Stimulated activated CD4-positive, alpha-beta T cell treated with anti-CD3 and anti-CD28 coated beads, TNF-alpha, amount 100 ng/mL, for 48 hours (primary cell): ENCODE measurements around the gene STIP1.
A peak's percentile ranks its signal among the peaks of the same experiment; 100 is the strongest.
"Not testable (repeated sequence)": the region's sequence is repeated elsewhere in the genome, so short reads cannot be mapped to it uniquely, and the experiment has no call there.

ENCODE experiments used
- DNase-seq, 3 donors: peaks; one replicate each; pipeline ENCODE4 v3.0.0-alpha.2; 2020; ENCODE audit warnings: low read depth in 3 of 3

STIP1 gene

DNA sequence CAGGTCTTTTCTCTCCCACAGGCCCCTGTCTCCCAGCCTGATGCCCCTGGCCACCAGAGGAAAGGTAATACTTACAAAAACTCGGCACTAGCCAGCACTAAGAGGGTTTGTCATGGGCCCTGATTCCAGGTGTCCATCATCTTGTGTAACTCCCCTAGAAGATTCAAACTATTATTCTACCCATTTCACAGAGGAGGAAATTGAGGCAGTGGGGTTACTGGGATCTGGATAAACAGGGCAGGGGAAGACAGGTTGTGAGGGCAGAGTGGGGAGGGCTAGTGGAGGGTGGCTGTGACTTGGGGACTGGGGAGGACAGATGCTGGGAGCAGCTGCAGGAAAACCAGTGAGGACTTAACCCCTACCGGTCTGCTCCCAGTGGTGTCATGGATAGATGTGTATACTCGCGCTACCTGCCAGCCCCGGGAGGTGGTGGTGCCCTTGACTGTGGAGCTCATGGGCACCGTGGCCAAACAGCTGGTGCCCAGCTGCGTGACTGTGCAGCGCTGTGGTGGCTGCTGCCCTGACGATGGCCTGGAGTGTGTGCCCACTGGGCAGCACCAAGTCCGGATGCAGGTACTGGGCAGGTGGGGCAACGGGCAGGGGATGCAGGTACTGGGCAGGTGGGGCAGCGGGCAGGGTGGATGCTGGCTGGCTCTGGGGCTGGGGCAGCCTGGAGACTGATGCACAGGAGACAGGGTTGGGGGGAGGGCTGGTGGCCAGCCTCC, 49.6 kb downstream of the STIP1 start:
- DNase-seq, result no peak

DNA sequence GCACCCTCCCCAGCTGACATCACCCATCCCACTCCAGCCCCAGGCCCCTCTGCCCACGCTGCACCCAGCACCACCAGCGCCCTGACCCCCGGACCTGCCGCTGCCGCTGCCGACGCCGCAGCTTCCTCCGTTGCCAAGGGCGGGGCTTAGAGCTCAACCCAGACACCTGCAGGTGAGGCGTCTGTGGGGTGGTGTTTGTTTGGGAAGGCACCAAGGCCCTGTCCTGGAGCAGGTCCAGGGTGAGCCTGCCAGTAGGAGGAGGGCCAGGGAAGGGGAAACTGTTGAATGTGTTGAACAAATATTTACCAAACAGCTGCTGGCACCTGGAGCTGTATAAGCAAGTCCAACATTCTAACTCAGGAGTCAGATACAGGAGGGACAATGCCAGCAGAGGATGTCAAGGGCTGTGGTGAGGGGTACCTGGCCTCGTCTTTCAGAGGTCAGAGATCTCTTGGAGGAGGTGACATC, 51.5 kb downstream of the STIP1 start:
- no peak for DNase-seq

GRCh38 chr11:64238076-64238475, 52.1 kb downstream of the STIP1 start:
- DNase-seq, result no peak

DNA sequence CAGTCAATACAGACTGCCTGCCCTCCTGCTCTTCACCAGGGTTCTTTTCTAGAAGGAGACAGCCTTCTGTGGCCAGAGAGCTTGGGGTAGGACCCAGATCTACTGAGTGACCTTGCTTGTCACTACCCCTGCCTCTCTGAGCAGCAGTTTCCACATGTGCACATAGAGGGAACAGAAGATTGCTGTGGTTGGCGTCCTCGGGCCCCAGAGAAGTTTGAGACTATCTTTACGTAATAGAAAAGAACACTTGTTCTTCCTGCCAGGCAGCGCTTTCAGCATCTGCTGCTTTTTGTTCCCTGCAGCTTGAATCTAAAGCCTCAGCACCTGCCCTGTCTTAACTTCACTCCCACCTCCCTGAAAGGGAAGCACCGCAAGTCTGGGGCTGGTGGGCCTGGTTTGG, 53.0 kb downstream of the STIP1 start:
- no peak for DNase-seq

DNA sequence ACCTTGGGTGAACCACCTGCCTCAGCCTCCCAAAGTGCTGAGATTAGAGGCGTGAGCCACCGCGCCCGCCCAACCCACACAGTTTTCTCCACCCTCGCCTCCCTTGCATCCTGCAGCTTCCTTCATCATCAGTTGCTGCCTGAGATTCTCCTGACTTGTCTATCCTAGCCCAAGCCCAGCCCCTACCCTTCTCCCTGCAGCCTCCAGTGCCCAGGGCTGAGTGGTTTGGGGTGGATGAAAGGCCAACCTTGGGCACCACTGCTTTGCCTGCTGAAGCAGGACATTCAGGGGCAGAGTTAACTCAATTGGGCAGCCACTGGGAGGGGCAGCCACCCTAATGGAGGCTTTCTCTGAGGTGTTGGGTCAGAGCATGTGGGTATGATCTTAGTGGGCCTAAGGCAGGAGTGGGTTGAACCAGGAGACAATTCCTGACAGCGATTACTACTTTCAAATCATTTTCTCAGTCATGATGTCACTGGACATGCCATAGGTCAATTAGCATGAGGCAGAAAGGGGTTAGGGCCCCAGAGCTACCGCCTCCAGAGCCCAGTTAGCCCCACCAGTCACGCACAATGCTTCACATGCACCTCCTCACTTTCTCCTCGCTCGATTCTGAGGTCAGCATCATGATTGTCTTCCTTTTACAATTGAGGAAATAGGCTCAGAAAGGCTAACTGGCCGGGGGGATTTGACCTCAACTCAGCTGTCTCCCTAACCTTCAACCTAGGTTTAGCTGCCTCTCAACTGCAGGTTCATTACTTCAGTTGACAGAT, 53.9 kb downstream of the STIP1 start:
- DNase-seq, result no peak

DNA sequence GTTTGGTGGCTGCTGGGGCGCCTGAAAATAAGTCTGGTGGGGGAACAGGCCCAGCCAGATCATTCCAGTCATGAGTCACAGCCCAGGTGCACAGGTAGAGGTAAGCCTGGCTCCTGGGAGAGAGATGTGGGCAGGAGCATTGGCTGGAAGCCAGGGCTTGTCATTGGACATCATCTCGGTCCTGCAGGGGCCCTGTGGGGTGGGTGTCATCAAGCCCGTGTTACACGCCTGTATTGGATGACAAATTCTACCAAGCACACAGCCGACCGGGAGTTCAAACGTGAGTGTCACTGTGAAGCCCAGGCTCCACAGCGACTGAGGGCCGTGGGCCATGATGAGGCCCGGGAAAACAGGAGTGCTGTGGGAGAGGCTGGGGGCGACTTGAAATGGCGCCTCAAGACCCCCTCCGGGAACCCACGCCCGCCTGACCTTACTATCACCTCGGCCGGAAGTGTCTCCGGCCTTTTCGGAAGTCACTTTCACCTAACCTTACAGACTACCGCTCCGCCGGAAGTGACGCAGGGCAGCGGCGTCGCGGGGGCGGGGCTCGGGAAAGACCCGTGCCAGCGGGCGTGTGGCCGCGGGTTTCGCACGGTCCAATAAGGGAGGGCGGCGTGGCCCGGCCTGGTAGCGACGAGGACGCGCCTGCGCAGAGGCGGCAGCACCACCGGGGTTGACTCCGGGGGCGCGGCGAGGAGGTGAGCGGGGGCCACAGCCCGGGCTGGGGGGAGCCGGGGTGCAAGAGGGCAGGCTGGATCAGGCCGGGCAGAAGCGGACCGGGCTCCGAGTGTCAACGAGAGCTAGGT, 54.7 kb downstream of the STIP1 start, which contains the start of gene FKBP2:
Gene FKBP2 (plus strand): TSS at position 661 of the 806 bp plus-strand sequence. CDS start 1,293 bp downstream, outside the sequence.
- DNase-seq, result peak; percentile 96 to 97 (median 96)

DNA sequence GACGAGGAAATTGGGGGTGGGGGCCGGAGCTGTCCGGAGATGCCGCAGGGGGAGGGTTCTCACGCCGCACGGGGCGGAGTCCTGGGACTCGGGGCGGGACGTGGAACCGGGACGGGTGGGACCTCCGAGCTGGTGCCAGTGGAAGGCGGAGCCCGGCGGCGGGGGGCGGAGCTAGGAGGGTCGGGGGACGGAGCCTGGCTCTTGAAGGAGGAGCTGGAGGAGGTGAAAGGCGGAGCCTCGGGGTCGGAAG, 55.2 kb downstream of the STIP1 start:
- DNase-seq, result peak in 2 of 3 donors; percentile 100

DNA sequence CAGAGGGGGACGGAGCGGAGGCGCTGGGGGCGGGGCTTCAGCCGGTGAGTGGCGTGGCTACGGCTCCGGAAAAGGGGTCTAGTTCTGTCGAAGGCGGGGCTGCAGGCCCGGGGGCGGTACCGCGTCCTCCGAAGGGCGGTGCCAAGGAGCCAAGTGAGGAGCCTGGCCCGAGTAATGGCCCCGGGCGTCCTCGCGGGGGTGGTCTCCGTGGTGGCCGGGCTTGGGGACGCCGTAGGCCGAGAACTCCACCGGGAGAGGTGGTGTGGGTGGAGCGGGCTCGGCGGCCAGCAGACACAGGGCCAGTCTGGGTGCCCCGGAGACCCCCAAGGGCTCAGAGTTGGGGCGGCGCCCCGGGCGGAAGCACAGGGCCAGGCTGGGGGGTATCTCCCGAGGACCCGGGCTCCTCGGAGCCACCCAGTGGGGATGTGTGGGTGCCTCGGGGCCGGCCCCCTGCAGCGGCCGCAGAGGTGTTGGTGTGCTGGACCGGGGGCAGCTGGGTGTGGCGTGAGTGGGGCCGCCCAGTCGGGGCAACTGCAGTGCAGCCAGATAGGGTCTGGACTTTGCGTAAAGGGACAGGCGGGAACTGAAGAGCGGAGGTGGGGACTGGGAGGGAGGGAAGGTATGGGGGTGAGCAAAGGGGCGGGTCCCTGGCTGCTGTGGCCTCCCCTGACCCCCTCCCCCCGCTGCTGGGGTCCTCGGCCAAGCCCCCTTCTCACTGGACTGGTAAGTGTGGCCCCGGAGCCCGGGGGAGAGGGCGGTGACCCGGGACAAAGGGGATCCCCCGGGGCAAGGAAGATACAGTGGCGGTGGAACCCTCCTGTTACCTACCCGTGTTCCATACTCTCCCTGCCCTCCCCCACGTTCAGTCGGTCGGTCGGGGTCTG, 55.8 kb downstream of the STIP1 start:
- peak in 1 of 3 donors; percentile 99 for DNase-seq

DNA sequence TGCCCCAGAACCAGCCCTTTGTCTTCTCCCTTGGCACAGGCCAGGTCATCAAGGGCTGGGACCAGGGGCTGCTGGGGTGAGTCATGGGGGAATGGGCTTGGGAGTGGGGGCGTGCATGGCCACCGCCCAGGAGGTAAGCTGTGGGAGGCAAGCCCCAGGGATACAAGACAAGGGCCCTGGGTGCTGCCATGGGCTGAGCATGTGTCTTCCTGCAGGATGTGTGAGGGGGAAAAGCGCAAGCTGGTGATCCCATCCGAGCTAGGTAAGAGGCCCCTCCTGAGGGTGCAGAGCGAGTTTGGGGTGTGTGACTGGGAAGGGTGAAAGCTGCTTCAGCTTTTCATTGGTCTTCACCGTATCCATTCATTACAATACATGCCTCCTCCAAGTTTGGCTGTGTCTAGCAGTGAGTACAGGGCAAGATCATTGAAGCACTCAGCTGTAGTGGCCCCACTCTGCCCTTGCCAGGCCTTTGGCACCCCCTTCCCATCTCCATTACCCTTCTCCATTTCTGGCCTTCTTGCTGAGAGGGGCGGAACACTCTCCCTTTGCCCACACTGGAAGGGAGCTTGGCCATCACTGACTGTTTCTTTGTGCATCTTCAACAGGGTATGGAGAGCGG, 57.4 kb downstream of the STIP1 start:
- DNase-seq, result no peak

GRCh38 chr11:64244107-64244506, 58.1 kb downstream of the STIP1 start:
- no peak for DNase-seq

- DNase-seq, result no peak
Observed at GRCh38 chr11:64244966-64245365, 59.0 kb downstream of the STIP1 start.

DNA sequence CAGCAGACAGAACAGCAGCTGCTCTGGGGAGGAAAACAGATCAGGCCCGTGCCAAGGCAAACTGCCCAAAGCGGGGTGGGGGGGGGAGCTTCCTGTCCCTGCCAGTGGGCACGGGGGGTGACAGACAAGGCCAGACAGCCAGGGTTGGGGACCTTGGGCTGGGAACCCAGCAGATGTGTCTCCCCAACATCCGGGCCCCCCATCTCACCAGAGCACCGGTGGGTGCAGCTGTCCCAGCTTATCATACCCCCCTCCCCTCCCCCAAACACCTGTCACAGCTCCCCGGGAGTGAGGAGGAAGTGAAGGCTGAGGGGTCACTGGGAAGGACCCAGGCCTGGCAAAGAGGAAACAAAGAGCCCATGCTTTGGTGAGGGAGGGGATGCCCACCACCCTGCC, 59.4 kb downstream of the STIP1 start:
- no peak for DNase-seq

- DNase-seq, result peak; percentile 61 to 77 (median 71)
Observed at GRCh38 chr11:64245797-64246620, 60.0 kb downstream of the STIP1 start.

DNA sequence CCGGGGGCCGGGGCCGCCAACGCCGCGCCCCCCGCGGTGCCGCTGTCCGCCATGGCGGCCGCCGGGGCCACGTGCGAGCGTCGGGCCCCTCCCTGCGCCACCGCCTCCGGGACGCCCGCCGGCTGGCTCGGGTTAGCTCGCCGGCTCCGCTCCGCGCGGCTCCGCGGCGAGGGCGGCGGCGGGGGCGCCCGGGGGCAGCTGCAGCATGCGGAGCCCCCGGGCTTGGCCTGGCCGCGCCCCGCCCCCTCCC, 60.6 kb downstream of the STIP1 start:
- DNase-seq, result not testable (repeated sequence)

GRCh38 chr11:64246871-64247728, 61.1 kb downstream of the STIP1 start, which contains the start of gene PPP1R14B:
PPP1R14B (minus strand) TSS chr11:64246943; CDS start chr11:64246673, 270 bp downstream.
- DNase-seq, result peak; percentile 59 to 85 (median 60)

DNA sequence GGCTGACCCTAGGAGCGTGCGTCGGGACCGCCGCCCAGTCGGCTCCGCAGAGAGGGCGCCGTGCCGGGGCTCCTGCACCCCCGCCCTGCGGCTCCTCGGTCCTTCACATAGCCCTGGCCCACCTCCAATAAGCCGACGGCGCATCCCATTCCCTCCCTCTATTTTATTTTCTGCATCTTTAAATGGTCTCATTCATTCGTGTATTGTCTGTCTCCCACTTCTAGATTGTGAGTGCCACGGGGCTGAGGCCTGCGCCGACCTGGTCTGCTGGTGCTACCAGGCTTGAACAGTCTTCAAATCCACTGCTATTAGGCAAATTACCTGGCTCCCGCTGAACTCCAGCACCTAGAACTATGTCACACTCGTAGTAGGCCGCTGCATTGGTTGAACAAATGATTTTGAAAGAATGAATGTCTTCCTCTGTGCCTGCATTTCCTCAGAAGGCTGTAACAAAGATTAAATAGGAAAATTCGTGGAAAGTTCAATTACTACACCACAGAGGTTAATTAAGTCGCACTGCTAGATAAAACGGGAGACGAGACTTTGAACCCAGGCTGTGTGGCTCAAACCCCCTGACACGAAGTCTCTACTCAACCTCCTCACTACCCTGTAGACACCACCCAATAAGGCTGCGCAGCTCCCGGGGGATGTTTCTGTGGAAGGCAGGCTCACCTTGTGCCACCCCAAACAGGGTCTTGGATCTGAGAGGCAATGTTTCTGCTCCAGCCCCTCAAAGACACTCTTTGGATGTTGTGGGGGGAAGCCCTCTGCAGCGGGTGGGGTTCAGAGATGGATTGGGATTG, 62.0 kb downstream of the STIP1 start:
- no peak for DNase-seq

GRCh38 chr11:64248578-64248977, 62.6 kb downstream of the STIP1 start:
- no peak for DNase-seq

- DNase-seq, result no peak
Observed at GRCh38 chr11:64249038-64249437, 63.1 kb downstream of the STIP1 start.
